Panc1 (cell line): Measurements from ENCODE around the gene GFOD2. TPM values are rescaled to one million over a fixed set of nuclear protein-coding genes. Genes with fewer than 3 reads are reported as not detected.

Experiments used
- ATAC-seq: fragments of 200-7000 bp; cut with Tn5 transposase; 2 replicates; pipeline ENCODE4 v1.9.1; 2020; ENCODE audit warnings: mild to moderate bottlenecking, moderate library complexity
- BruUV-seq: library from RNA; stranded (reverse); fragments of 400-500 nt; replicated peaks from 2 replicates; lab custom pipeline; 2021; lab: Mats Ljungman, UMichigan
- CTCF ChIA-PET: fragments of 300-600 bp; sonication (Branson Sonifier 250); formaldehyde crosslinking; loops from one replicate; lab custom pipeline; 2022; ENCODE audit warnings: antibody characterized with exemption; lab: Charles Lee
- POLR2A ChIA-PET: fragments of 300-600 bp; sonication (Branson Sonifier 250); formaldehyde crosslinking; loops from one replicate; lab custom pipeline; 2022; ENCODE audit warnings: antibody characterized with exemption; lab: Charles Lee
- DNase-seq: peaks from one replicate; pipeline ENCODE4 v3.0.0-alpha.2; 2010; ENCODE audit warnings: low read depth, low spot score
- H3K27ac ChIP-seq: 2 replicates; pipeline ENCODE4 v1.5.1; 2011; ENCODE audit warnings: mild to moderate bottlenecking, low read length, inconsistent platforms
- H3K27me3 ChIP-seq: fragments of 200-500 bp; sonication (Bioruptor generic); 2 replicates; pipeline ENCODE4 v1.6.0; 2014; ENCODE audit warnings: low read length, inconsistent platforms; ENCODE audit not compliant: control insufficient read depth, insufficient read depth
- H3K36me3 ChIP-seq: fragments of 200-500 bp; sonication (Bioruptor generic); 2 replicates; pipeline ENCODE4 v1.5.1; 2014; ENCODE audit warnings: inconsistent platforms, mild to moderate bottlenecking, low read length, moderate library complexity; ENCODE audit not compliant: control insufficient read depth, insufficient read depth
- H3K4me1 ChIP-seq: 2 replicates; pipeline ENCODE4 v1.5.1; 2011; ENCODE audit warnings: inconsistent platforms, mild to moderate bottlenecking, low read length, moderate library complexity; ENCODE audit not compliant: control insufficient read depth, insufficient read depth
- H3K4me3 ChIP-seq, 2 experiments: 2 replicates each; pipeline ENCODE4 v1.5.1; 2011 to 2012; ENCODE audit warnings: low read depth in 2 of 2, low read length in 2 of 2, mild to moderate bottlenecking in 2 of 2, inconsistent platforms in 1 of 2, moderate library complexity in 1 of 2
- H3K9me3 ChIP-seq: fragments of 200-500 bp; sonication (Bioruptor generic); 2 replicates; pipeline ENCODE4 v1.5.1; 2014; ENCODE audit warnings: low read depth, mild to moderate bottlenecking, inconsistent platforms, low read length, moderate library complexity; ENCODE audit not compliant: control insufficient read depth, insufficient read depth
- CTCF ChIP-seq: fragments of 450-650 bp; IDR thresholded peaks from 2 replicates; pipeline ENCODE4 v1.5.1; 2017; ENCODE audit warnings: mild to moderate bottlenecking
- POLR2AphosphoS5 ChIP-seq: IDR thresholded peaks from 2 replicates; pipeline ENCODE4 v1.6.1; 2012; ENCODE audit warnings: mild to moderate bottlenecking, low read depth, low read length, moderate library complexity
- REST ChIP-seq, 2 experiments: IDR thresholded peaks; 2 replicates each; pipeline ENCODE4 v1.6.1; 2011 to 2012; ENCODE audit warnings: low read depth in 2 of 2, control low read depth in 1 of 2, low read length in 1 of 2, mild to moderate bottlenecking in 1 of 2, moderate library complexity in 1 of 2; ENCODE audit not compliant: insufficient read depth in 1 of 2
- SIN3A ChIP-seq: IDR thresholded peaks from 2 replicates; pipeline ENCODE4 v1.6.1; 2012; ENCODE audit warnings: low read depth, mild to moderate bottlenecking, low read length, moderate library complexity, borderline replicate concordance; ENCODE audit not compliant: insufficient read depth
- TCF7L2 ChIP-seq: IDR thresholded peaks from 2 replicates; pipeline ENCODE4 v1.6.1; 2011; ENCODE audit warnings: mild to moderate bottlenecking, low read depth, low read length, inconsistent platforms
- in situ Hi-C: cut with HindIII; loops from 2 replicates; pipeline ENCODE4 v1.10.0; 2016; ENCODE audit warnings: low sequenced_read_pairs, low pct_unique_long_range_greater_than_20kb
- intact Hi-C: fragments of 100-400 bp; cut with micrococcal nuclease; formaldehyde crosslinking; loops from one replicate; pipeline ENCODE4 v1.10.0; 2022; ENCODE audit not compliant: unreplicated experiment
- total RNA-seq: library from RNA; stranded (reverse); gene quantifications from one replicate; pipeline ENCODE4 v1.2.1, GENCODE V29; 2021; ENCODE audit not compliant: unreplicated experiment

GFOD2 gene
- total RNA-seq, 1 experiment from 2014 or later, result 15.1 TPM

- Histone ChIP-seq H3K4me1 (no peaks in the 10 kb centered on the region), H3K27ac (no peak overlapping the region), H3K4me3 (no peak overlapping the region), H3K9me3 (no peaks in the 10 kb centered on the region), H3K36me3 (no peaks in the 10 kb centered on the region), H3K27me3 (no peaks in the 10 kb centered on the region)
- CTCF ChIA-PET, result no interaction called here
- intact Hi-C loops, result no loop called here
- ATAC-seq (no peak), DNase-seq (no peak)
- in situ Hi-C loops, result no loop called here
- POLR2A ChIA-PET, result no interaction called here
- TF ChIP-seq CTCF (no peak), REST (IDR thresholded peaks at IDR 0.05; ENCODE audit: insufficient read depth in 1 of 2, low read depth in 2 of 2, low read length in 1 of 2) (no peak), POLR2AphosphoS5 (no peak), SIN3A (no peak), TCF7L2 (no peak)
- no TSS peak for BruUV-seq
These were observed 33.6 kb downstream of the GFOD2 start for GRCh38 chr16:67685388-67686112.

GRCh38 chr16:67683767-67684166 lies 35.3 kb downstream of the GFOD2 start:
- POLR2A ChIA-PET, result no interaction called here
- BruUV-seq, result no TSS peak
- ATAC-seq (no peak), DNase-seq (no peak)
- in situ Hi-C loops, result no loop called here
- no peak overlapping the region for H3K4me3 ChIP-seq
- CTCF ChIA-PET, result no interaction called here
- H3K27ac ChIP-seq, result no peak overlapping the region
- intact Hi-C loops, result no loop called here
- TF ChIP-seq TCF7L2 (no peak), CTCF (no peak), SIN3A (no peak), REST (IDR thresholded peaks at IDR 0.05; ENCODE audit: insufficient read depth in 1 of 2, low read depth in 2 of 2, low read length in 1 of 2) (no peak), POLR2AphosphoS5 (no peak)
- no peaks in the 10 kb centered on the region for H3K36me3 ChIP-seq
- H3K4me1 ChIP-seq, result no peaks in the 10 kb centered on the region
- no peaks in the 10 kb centered on the region for H3K9me3 ChIP-seq
- H3K27me3 ChIP-seq, result no peaks in the 10 kb centered on the region
